ENCODE measurements around the gene TRIM16.

DNA sequence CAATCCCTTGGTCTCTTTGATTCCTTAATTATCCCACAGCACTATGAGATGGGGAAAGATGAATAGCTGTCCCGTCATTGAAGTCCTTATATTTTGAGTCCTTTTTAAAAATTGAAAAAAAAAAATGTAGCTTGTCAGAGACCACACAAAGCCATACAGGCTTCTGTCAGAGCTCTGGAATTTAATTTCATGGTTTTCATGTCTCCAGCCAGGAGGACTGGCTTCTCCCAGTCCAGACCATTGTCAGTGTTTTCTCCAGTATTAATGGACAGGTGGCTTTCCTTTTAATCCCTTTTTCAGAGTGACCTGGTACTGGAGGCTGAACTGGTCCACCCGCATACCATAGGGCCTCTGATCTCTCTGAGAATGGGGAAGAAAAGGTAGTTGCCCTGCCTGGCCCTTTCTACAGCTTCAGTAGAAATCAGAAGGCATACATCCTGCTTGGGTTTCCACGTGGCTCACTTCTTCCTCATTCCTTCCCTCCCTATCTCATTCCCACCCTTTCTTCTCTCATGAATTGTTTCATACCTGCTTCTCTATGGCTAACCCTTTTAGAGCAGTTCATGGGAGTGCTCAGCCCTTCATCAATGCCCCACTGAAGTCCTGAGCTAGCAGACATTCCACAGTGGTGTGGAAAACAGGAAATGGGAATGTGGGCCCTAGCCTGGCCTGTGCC is 29.1 kb downstream of the TRIM16 start:
- TF ChIP-seq REST (IDR thresholded peaks at IDR 0.05; ENCODE audit: insufficient replicate concordance, low read depth) (no peak), POLR2AphosphoS5 (IDR thresholded peaks at IDR 0.05; ENCODE audit: low read depth) (no peak), SPI1 (IDR thresholded peaks at IDR 0.05; ENCODE audit: borderline replicate concordance, low read depth) (no peak), GABPA (IDR thresholded peaks at IDR 0.05; ENCODE audit: low read depth) (no peak)
- TF ChIP-seq, protein P1, sequence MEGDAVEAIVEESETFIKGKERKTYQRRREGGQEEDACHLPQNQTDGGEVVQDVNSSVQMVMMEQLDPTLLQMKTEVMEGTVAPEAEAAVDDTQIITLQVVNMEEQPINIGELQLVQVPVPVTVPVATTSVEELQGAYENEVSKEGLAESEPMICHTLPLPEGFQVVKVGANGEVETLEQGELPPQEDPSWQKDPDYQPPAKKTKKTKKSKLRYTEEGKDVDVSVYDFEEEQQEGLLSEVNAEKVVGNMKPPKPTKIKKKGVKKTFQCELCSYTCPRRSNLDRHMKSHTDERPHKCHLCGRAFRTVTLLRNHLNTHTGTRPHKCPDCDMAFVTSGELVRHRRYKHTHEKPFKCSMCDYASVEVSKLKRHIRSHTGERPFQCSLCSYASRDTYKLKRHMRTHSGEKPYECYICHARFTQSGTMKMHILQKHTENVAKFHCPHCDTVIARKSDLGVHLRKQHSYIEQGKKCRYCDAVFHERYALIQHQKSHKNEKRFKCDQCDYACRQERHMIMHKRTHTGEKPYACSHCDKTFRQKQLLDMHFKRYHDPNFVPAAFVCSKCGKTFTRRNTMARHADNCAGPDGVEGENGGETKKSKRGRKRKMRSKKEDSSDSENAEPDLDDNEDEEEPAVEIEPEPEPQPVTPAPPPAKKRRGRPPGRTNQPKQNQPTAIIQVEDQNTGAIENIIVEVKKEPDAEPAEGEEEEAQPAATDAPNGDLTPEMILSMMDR (IDR thresholded peaks at IDR 0.05; ENCODE audit: insufficient read depth, low read length): no peak

Measured in HL-60 (cell line).